HG02884 (cell line): ENCODE data around the gene DNAI2.
"Not testable (repeated sequence)": the region's sequence is repeated elsewhere in the genome, so short reads cannot be mapped to it uniquely, and the experiment has no call there.

Experiments used
- ATAC-seq: cut with Tn5 transposase; IDR thresholded peaks from one replicate; pipeline ENCODE4 v1.9.1; 2021; ENCODE audit warnings: mild to moderate bottlenecking, moderate library complexity; ENCODE audit not compliant: unreplicated experiment

The DNAI2 gene

DNA sequence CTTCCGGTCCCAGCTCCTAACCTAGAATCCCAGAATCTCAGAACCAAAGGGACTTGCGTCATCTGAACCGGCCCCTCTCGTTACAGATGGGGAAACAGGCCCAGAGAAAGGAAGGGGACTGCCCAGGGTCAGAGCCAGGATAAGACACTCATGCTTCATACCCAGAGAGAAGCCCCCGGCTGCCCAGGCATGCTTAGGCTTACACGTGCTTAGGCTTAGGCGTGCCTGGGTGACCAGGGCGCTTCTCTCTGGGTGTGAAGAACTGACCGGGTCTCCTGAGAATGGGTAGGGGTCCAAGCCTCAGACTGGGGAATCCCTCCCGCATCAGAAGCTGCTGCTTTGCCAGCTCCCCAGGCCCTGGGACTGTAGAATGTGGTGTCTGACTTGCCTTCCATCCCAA, 29.9 kb upstream of the DNAI2 start:
- no peak for ATAC-seq

- no peak for ATAC-seq
Observed at GRCh38 chr17:74244548-74244947, 29.5 kb upstream of the DNAI2 start.

DNA sequence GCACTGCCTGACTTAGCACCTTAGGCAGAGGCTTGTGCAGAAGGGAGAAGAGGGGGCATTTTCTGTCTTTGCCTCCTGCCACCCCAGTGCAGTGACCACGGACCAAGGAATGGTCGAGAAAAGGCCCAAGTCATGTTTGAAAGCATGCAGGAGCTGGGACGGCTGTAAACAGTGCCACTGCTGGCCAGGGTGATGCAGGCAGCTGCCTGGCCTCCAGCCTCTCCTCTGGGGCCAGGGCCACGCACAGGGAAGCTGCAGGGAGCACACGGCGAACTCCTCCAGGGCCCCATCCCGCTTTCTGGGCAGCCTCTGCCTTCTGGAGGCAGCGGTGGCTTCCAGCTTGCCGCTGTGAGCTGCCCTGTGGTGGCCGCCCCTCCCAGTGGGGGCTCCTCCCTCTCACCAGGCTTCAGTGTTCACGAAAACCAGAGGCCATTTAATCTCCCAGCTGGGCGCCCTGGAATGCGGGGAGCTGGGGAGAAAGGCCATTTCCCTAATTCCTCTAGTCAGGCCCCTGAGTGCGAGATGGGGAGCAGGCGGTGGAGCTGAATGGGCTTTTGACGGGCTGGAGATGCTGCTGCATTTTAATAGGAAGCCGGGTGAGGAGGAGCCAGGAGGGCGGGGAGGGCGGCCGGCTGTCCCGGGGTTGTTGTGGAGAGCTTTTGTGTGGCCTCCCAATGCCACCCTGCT, 28.7 kb upstream of the DNAI2 start:
- ATAC-seq = no peak

GRCh38 chr17:74245871-74246270, 28.2 kb upstream of the DNAI2 start:
- ATAC-seq = no peak

DNA sequence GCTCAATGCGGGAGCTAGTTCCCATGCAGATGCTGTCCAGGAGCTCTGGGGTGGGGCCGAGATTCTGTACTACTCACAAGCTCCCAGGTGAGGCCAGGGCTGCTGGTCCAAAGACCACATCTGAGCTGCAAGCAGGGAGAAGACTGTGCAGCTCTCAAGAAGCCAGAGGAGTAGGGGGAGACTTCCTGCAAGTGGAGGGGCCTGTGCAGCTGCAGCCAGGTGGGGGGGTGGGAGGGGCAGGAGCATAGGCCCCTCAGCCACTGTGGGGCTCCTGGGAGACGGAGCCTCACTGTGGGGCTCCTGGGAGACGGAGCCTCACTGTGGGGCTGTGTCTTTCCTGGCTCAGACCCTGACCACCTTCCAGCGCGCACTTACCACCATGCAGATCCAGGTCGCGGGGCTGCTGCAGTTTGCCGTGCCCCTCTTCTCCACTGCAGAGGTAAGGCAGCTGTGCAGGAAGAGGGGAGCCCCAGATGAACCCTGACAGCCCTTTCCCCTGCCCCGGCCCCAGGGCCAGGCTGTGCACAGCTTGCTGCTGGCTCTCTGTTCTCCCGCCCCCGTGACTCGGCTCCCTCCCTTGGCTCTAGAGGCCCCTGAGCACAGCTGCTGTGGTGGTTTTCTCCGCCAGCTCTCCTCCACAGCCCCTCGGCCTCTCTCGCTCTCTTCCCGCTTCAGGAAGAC, 24.3 kb upstream of the DNAI2 start:
- ATAC-seq = no peak

- ATAC-seq = no peak
Observed at GRCh38 chr17:74250324-74250995, 23.6 kb upstream of the DNAI2 start.

GRCh38 chr17:74251051-74251450, 23.0 kb upstream of the DNAI2 start:
- ATAC-seq = no peak

DNA sequence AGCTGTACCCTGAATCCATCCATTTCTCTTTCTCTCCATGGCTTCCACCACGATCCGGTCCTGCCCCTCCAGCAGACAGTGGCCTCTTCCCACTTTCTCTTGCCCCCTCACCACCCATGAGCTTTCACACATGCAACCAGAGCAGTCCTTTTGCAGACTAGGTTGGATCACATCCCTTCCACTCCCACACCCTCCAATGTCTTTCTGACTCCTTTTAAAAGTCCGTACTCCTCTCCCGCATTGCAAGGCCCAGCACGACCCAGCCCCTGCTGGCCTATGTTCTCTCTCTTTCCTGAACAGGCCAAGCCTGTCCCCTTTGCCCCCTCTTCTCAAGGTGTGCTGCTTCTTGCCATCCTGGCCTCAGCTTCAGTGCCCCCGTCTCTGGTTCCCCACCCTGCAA, 22.5 kb upstream of the DNAI2 start:
- no peak for ATAC-seq

DNA sequence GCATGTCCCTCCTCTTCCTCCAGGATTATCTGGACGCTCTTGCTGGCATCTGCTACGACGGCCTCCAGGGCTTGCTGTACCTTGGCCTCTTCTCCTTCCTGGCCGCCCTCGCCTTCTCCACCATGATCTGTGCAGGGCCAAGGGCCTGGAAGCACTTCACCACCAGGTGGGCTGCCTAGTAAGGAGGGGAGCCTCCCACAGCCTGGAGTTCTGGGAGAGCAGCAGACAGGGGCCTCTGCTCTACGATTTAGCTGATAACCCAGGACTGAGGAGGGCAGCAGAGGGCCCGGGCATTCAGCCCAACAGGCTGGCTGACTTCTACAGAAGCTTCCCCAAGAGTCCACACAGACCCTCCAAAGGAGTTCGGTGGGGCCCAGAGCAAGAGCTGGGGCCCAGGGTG, 21.8 kb upstream of the DNAI2 start:
- ATAC-seq = no peak

DNA sequence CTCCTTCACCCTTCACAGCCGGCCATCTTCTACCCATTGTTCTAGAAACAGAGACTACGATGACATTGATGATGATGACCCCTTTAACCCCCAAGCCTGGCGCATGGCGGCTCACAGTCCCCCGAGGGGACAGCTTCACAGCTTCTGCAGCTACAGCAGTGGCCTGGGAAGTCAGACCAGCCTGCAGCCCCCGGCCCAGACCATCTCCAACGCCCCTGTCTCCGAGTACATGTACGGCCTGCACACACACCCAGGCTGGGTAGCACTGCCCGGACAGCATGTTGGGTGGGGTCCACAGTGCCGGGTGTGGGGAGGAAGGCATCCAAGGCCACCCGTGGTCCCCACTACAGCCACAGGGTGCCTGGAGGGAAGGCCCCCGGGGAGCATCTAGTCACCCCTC, 21.0 kb upstream of the DNAI2 start:
- no peak for ATAC-seq

DNA sequence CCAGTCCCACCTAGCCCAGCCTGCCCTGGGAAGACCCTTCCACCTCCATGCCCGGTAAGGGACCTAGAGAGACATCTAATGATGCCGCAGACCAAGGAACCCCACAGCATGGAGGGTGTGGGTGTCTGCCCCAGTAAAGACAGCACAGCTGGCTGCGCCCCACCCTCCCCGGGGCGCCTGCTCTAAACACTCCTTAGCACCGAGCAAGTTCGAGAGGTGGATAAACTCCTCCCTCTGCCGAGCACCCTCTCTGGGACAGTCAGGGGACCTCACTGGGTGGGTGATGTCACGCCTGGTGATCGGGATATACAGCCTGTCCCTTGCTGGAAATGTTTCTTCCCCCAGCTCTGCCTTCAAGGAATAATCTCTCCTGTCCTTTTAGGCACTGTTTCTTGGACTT, 16.7 kb upstream of the DNAI2 start:
- ATAC-seq = no peak

DNA sequence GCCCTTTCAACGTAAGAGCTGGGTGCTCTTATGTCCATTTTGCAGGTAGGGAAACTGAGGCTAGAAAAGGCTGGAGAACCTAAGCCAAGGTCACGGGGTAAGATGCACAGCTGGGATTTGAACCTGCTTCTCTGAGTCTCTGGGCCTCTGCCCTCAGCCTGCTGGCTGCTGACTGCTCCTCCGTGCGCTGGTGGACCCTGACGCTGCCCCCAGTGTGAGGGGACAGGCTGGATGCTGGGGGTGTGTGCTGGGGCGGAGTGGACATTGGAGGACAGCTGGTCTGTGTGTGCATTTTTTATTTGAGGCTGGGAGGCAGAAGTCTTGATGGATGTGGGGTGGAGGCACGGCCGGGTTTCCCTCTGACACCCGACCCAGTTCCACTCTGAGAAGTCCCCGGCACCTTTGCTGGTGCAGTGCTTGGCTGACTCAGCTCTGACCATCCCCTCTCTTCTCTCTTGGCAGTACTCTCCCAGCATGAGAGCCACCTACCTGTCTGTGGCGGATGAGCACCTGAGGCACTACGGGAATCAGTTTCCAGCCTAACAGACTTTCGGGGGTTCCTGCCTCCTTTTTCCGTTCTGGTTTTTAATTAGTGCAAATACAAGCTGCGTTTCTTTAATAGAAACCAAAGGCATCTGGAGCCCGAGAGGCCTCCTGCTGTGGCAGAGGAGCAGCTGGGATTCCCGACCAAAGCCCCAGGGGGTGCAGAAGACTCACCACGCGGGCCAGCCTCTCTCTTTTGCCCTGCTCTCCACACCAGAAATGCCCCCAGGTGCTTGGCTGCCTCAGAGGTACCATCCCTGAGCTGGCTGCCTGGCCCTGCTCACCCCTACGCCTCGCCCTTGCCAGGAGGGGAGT, 14.1 kb upstream of the DNAI2 start:
- no peak for ATAC-seq

GRCh38 chr17:74260525-74260850, 13.5 kb upstream of the DNAI2 start:
- ATAC-seq = no peak

DNA sequence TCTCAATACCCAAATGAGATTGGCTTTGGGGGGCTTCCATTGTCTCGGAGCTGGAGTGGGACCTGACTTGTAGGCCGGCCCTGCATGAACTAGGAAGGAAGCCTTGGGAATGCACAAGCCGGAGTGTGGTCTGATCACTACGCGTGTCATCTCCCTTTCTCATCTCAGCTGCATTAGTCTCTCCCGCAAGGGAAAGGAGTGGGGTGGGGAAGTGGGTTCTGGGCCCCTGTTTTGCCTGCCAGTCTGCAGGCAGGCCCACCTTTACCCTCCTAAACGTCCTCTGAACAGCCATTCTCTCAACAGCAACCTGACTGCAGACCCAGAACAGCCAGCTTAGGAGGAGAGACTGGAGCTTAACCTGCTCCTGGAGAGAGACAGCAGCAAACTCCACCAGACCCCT, 11.4 kb upstream of the DNAI2 start:
- ATAC-seq = no peak

GRCh38 chr17:74267054-74267453, 7.0 kb upstream of the DNAI2 start:
- ATAC-seq = not testable (repeated sequence)

- no peak for ATAC-seq
Observed at GRCh38 chr17:74267579-74267978, 6.5 kb upstream of the DNAI2 start.

DNA sequence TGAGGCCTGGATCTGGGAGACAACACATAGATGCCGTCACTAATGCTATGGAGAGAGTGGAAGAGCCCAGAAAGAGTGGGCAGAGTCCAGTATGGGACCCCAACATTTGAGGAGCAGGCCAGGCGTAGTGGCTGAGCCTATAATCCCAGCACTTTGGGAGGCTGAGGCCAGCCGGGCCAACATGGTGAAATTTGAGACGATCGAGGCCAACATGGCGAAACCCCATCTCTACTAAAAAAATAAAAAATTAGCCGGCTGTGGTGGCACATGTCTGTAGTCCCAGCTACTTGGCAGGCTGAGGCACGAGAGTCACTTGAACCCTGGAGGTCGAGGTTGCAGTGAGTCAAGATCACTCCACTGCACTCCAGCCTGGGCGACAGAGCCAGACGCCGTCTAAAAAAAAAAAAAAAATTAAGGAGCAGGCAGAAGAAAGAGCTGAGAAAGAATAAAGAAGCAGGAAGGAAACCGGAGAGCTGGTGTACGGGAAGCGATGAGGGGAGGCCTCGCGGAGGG, 6.0 kb upstream of the DNAI2 start:
- ATAC-seq = no peak

GRCh38 chr17:74268558-74268957, 5.5 kb upstream of the DNAI2 start:
- ATAC-seq = no peak

DNA sequence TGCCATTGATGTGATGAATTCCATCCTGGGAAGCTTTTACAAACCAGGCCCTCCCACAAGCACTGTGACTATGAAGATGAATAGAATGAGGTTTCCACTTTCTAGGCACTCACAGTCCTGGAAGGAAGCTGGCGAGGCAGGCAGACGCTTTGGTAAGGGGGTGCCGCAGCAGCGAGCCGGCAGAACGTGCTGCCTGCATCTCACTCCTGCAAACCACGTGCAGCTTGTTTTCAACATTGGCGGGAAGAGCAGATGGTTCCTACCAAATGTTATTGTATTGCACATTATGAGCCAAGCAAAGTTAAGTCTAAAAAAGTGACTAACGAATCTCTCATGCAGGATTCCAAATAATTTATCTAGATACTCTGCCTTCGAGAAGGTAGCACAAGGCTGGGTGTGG, 3.7 kb upstream of the DNAI2 start:
- no peak for ATAC-seq

DNA sequence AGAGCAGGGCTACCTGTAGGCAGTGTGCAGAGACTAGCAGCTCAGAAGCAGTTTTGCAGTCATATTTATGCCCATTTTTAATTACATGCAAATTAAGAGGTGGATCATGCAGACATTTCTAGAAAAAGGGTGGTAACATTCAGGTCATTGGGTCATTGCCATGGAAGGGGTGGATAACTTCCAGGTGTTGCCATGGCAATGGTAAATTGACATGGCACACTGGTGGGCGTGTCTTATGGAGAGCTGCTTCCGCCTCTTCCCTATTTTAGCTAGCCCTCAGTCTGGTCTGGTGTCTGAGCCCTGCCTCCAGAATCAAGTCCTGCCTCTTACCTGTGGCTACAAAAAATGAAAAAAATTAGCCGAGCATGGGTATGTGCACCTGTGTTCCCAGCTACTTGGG, 2.8 kb upstream of the DNAI2 start:
- ATAC-seq = no peak

DNA sequence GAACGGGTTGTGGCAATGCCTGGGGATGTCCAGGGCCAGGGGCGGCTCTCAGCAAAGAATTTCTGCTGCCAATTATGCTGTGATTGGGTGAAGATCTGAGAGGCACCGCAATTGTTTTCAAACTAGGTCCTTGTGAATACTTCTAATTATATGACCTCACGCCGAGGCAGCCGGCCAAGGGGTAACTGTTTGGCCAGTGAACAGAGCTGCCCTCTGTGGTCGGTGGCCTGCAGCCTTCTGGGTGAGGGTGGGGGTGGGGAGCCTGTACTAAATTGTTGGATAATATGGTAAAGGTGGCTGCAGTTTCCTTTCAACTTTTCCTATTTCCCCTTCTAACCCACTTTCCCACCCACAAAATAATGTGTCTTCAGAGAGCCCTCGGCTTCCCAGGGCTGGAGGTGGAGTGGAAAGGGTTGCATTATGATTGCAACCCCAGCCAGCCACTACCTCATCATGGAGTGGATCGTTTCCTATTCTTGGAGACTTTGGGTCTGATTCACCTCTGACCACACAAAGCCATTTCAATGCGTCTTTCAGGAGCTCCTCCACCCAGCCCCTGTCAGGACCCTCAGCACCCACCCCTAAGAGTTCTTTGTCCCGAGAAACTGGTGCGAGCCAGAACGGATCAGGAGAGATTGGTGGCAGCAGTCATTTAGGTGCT, 2.0 kb upstream of the DNAI2 start:
- ATAC-seq = no peak
